Colonic mucosa (tissue), 4 donors: ENCODE results near the gene ADIPOR2. TPM values are rescaled to one million over a fixed set of nuclear protein-coding genes. Genes with fewer than 3 reads are reported as not detected.

Experiments
- DNase-seq: peaks from one replicate; pipeline ENCODE4 v3.0.0-alpha.2; 2020
- H3K27ac ChIP-seq: fragments of 200-600 bp; one replicate; pipeline ENCODE4 v1.8.0; 2021
- H3K27me3 ChIP-seq: fragments of 200-600 bp; one replicate; pipeline ENCODE4 v1.8.0; 2021
- H3K36me3 ChIP-seq: fragments of 200-600 bp; one replicate; pipeline ENCODE4 v1.8.0; 2021
- H3K4me1 ChIP-seq: fragments of 200-600 bp; one replicate; pipeline ENCODE4 v1.8.0; 2021; ENCODE audit warnings: mild to moderate bottlenecking
- H3K4me3 ChIP-seq: fragments of 200-600 bp; one replicate; pipeline ENCODE4 v1.8.0; 2021
- H3K9ac ChIP-seq, 2 donors: one replicate each; pipeline ENCODE4 v1.7.0; 2013; ENCODE audit warnings: control low read depth in 2 of 2, low read depth in 2 of 2, low read length in 2 of 2
- H3K9me3 ChIP-seq: fragments of 200-600 bp; one replicate; pipeline ENCODE4 v1.8.0; 2021
- CTCF ChIP-seq: fragments of 200-600 bp; IDR thresholded peaks from one replicate; pipeline ENCODE4 v1.8.0; 2022; ENCODE audit warnings: antibody characterized with exemption, mild to moderate bottlenecking
- intact Hi-C: fragments of 100-400 bp; cut with DNase I; formaldehyde crosslinking; loops from one replicate; pipeline ENCODE4 v1.14.1; 2022
- total RNA-seq, 2 donors: library from RNA; stranded (reverse); fragmentation: NEBNext Ultra II Directional in 1 of 2; extraction: Animal tissue kit (Norgen Biotek cat#: 25700) in 1 of 2; gene quantifications; one replicate each; pipeline ENCODE4 v1.2.1, GENCODE V29; 2021
- donor health status: healthy.
- donor health status: DM: no; HTN: no; CAD: no.
- donor health status: DM: no; HTN: no; CAD: no.

Gene ADIPOR2
- total RNA-seq, 2 donors from 2014 or later: 68.3 to 138 TPM

GRCh38 chr12:1666685-1667162, 24.1 kb upstream of the ADIPOR2 start:
- H3K27ac ChIP-seq: peak overlapping the region; percentile 87
- H3K4me1 ChIP-seq: peaks cover 3% of the 10 kb centered on the region
- no peaks in the 10 kb centered on the region for H3K27me3 ChIP-seq
- no peak for TF ChIP-seq CTCF
- H3K36me3 ChIP-seq: no peaks in the 10 kb centered on the region
- no peak overlapping the region for H3K4me3 ChIP-seq
- H3K9me3 ChIP-seq: no peaks in the 10 kb centered on the region
- peak overlapping the region; percentile 12 to 60 for H3K9ac ChIP-seq
- intact Hi-C loops: no loop called here
- DNase-seq: peak; percentile 73

- no peak overlapping the region for H3K4me3 ChIP-seq
- peaks cover 3% of the 10 kb centered on the region for H3K4me1 ChIP-seq
- no peak for DNase-seq
- H3K27ac ChIP-seq: peak overlapping the region; percentile 96
- no peak for TF ChIP-seq CTCF
- intact Hi-C loops: no loop called here
- peak overlapping the region; percentile 27 to 56 for H3K9ac ChIP-seq
- H3K36me3 ChIP-seq: no peaks in the 10 kb centered on the region
- no peaks in the 10 kb centered on the region for H3K27me3 ChIP-seq
- H3K9me3 ChIP-seq: no peaks in the 10 kb centered on the region
Observed at GRCh38 chr12:1668833-1669543, 21.9 kb upstream of the ADIPOR2 start.

GRCh38 chr12:1670358-1671268, 20.3 kb upstream of the ADIPOR2 start:
- Histone ChIP-seq H3K9me3 (no peaks in the 10 kb centered on the region), H3K36me3 (no peaks in the 10 kb centered on the region), H3K27ac (peak overlapping the region; percentile 96), H3K4me3 (no peak overlapping the region), H3K9ac (peak overlapping the region; percentile 52 to 78), H3K27me3 (no peaks in the 10 kb centered on the region), H3K4me1 (peaks cover 3% of the 10 kb centered on the region)
- no peak for TF ChIP-seq CTCF
- intact Hi-C loops: no loop called here
- peak; percentile 85 for DNase-seq

- H3K27me3 ChIP-seq: no peaks in the 10 kb centered on the region
- DNase-seq: no peak
- no peaks in the 10 kb centered on the region for H3K36me3 ChIP-seq
- no peak for TF ChIP-seq CTCF
- H3K9me3 ChIP-seq: no peaks in the 10 kb centered on the region
- no peak overlapping the region for H3K4me3 ChIP-seq
- no peaks in the 10 kb centered on the region for H3K4me1 ChIP-seq
- no peak overlapping the region for H3K27ac ChIP-seq
- H3K9ac ChIP-seq: no peak overlapping the region
- intact Hi-C loops: no loop called here
Observed at GRCh38 chr12:1676043-1676442, 14.8 kb upstream of the ADIPOR2 start.

- DNase-seq: peak; percentile 57
- H3K27ac ChIP-seq: peak overlapping the region; percentile 62
- TF ChIP-seq CTCF: no peak
- no peak overlapping the region for H3K4me3 ChIP-seq
- H3K36me3 ChIP-seq: no peaks in the 10 kb centered on the region
- no peaks in the 10 kb centered on the region for H3K9me3 ChIP-seq
- no peaks in the 10 kb centered on the region for H3K27me3 ChIP-seq
- H3K4me1 ChIP-seq: no peaks in the 10 kb centered on the region
- intact Hi-C loops: no loop called here
- H3K9ac ChIP-seq: no peak overlapping the region
Observed at GRCh38 chr12:1680804-1681492, 9.9 kb upstream of the ADIPOR2 start.
